HG03439 (cell line): ENCODE measurements around the gene DNAH14.
"Not testable (repeated sequence)": the region's sequence is repeated elsewhere in the genome, so short reads cannot be mapped to it uniquely, and the experiment has no call there.

Source experiments
- ATAC-seq: cut with Tn5 transposase; IDR thresholded peaks from one replicate; pipeline ENCODE4 v1.9.1; 2021; ENCODE audit warnings: mild to moderate bottlenecking, moderate library complexity; ENCODE audit not compliant: unreplicated experiment

Gene DNAH14

DNA sequence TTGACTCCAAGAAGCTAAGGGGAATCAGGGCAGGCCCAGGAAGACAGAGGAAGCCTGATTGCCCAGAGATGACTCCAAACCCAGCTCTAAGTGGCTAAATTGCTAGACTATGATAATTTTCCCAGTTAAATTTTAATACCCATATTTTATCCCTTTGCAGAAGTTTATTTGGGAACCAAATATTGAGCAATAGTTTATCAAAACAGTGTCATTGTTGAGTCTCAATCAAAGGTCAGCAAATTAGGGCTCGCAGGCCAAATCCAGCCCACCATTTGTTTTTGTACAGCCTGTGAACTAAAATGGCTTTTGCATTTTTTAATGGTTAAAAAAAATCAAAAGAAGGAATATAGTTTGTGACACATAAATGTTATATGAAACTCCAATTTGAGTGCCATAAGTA, 451.2 kb downstream of the DNAH14 start:
- no peak for ATAC-seq

DNA sequence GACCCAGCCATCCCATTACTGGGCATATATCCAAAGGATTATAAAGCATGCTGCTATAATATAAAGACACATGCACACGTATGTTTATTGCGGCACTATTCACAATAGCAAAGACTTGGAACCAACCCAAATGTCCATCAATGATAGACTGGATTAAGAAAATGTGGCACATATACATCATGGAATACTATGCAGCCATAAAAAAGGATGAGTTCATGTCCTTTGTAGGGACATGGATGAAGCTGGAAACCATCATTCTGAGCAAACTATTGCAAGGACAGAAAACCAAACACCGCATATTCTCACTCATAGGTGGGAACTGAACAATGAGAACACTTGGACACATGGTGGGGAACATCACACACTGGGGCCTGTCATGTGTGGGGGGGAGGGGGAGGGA, 457.4 kb downstream of the DNAH14 start:
- ATAC-seq, result not testable (repeated sequence)

DNA sequence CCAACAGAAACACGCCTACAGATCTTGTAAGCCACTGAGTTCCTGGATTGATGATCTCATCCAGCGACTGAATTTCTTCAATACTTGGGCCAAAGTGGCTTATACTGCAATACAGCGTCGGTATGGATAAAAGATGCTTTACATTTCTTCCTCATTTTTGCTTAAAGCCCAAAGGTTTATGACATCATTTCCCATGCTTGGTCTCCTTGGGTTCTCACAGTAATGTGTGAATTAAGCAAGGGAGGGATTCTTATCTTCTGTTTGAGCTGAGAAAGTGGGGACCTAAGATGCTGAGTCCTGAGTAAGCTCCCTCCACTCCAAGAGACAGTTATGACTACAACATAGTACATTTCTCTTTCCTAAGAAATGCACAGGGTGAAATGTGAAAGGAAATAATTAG, 458.9 kb downstream of the DNAH14 start:
- ATAC-seq, result no peak

DNA sequence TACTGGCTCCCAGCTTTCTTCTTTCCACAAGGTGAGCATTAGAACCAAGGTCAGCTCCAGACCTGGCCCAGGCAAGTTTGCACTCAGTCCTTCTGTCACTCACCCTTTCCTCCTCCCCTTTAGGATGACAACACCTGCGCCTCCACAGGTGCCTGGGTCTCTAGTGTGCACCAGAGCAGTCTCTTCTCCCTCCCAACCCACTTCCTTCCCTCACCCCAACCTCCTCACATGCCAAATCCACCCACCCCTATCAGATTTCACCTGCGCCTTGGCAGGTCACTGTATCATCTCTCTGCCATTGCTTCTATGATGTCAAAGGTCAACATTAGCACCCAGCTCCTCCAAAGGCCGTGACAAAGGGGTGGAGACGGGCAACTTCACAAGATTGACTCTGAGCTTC, 460.4 kb downstream of the DNAH14 start:
- no peak for ATAC-seq

- no peak for ATAC-seq
Observed at GRCh38 chr1:225396357-225396756, 466.9 kb downstream of the DNAH14 start.

DNA sequence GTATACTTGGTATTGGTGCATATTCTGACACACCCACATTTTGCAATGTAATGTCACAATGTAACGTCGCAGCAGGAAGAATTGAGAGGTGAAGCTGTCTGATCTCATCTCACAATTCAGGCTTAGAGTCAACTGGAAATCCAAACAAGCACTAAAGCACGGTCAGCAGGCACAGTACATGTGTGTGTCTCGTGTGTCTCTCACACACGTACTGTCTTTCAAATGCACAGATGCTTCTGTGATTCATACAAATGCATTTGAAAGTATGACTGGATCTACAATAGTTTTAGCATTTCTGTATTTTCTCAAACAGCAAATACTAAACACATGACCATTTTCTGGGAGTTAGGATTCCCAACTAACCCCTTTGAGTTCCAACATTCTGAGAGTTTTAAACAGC, 471.5 kb downstream of the DNAH14 start:
- ATAC-seq, result no peak

DNA sequence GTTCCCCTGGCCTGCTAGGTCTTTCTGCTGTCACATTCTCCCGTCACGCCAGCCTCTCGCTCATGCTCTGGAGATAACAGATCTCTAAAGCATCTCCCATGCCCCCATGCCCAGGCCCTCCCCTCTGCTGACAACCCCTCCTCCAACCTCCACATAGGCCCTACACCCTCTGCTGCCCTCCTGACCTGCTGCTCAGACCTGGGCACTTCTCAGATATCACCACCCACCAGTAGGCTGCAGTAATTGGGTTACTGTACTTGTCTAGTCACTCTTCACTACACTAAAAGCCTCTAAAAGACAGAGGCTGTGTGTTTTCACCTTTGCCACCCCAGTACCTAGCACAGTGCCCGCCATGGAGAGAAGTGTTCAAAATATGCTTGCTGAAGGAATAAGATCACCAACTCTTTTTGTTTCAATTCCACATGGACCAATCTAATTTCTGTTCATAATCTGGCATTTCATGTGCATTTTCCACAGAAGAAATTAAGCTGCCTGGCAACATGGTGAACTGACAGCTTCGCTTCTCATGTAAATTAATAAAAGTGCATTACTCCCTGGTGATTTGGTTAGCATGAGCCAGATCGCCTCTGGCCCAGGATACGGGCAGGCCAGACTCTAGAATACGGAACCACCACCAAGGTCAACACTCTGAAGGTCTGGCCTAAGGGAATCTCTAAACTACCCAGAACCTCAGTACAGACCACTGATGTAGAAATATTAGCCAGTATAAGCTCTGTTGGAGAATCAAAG, 477.7 kb downstream of the DNAH14 start:
- ATAC-seq, result no peak

DNA sequence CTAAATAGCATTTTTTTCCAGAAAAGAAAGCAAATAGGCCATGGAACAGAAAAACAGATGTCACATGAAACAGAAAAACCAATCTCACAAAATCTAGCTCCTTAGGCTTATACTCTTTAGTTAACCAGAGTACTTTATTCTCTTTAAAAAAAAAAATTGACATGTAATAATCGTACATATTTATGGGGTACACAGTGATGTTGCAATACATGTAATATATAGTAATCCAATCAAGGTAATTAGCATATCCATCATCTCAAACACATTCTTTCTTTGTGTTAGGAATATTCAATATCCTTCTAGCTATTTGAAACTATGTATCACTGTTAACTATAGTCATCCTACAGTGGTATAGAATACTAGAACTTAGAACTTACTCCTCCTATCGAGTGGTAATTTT, 478.3 kb downstream of the DNAH14 start:
- ATAC-seq, result no peak

- ATAC-seq, result no peak
Observed at GRCh38 chr1:225408249-225408648, 478.8 kb downstream of the DNAH14 start.

GRCh38 chr1:225409051-225409450, 479.6 kb downstream of the DNAH14 start:
- no peak for ATAC-seq

DNA sequence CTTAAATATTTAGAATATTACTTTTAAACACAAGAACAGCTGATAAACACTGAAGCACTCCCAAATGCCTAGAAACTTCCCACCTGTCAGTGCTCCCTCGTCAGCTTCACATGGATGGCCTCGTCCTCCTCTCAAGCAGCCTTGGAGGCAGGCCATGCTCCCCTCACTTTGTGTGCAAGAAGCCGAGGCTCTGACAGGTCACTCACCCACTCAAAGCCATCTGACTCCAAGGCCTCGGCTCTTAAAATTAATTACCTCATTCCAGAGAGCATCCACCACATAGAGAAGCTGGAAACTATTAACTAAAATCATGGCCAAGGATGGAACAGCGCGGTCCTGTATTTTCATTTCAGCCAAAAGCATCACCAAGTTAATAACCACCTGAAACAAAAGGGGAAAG, 480.6 kb downstream of the DNAH14 start:
- no peak for ATAC-seq

DNA sequence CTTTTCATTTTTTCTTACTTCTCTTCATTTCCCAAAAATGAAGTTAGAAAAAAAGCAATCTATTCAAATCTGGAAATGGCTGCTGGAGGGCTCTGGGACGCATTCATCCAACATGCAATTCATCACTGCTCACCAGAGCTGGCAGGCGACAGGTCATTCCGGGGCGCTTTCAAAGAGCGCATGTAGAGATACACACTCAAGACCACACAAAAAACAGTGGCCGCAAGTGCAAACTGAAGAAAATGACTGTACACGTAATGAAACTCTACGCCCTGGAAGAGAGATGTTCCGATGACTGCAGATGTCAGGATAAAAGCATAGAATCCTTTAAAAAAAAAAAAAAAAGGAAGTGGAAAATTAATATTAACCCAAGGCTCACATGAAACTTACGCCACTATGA, 482.8 kb downstream of the DNAH14 start:
- ATAC-seq, result no peak

GRCh38 chr1:225412803-225413351, 483.4 kb downstream of the DNAH14 start:
- ATAC-seq, result no peak

DNA sequence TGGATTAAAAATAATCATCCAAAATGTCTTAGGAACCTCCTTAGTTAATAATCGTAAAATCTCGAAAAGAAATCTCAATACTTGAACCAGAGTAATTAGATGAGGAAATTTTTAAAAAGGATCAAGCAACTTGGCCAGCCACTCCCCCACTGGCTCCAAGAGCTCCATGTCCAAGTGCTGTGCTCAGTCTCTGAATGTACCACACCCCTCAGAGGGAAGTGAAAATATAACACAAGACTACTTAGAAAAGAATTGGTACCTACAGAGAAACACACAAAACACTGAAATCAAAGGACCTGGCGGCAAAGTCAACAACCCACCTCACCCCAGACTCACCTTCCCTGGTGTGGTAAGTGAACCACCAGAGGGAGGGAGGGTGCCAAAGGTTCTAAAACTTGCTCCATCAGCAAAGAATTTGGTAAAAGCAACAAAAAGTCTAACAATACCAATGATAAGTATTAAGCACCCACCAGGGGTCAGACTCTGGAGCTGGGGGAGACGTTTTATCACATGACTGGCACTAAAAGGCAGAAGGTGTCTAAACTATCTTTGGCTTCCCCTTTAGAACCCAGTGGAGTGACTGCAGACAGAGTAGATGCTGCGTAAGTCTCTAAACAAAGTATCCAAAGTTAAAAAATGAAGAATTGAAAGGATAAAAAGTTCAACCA, 484.4 kb downstream of the DNAH14 start:
- no peak for ATAC-seq

GRCh38 chr1:225415307-225415706, 485.8 kb downstream of the DNAH14 start:
- ATAC-seq, result no peak

DNA sequence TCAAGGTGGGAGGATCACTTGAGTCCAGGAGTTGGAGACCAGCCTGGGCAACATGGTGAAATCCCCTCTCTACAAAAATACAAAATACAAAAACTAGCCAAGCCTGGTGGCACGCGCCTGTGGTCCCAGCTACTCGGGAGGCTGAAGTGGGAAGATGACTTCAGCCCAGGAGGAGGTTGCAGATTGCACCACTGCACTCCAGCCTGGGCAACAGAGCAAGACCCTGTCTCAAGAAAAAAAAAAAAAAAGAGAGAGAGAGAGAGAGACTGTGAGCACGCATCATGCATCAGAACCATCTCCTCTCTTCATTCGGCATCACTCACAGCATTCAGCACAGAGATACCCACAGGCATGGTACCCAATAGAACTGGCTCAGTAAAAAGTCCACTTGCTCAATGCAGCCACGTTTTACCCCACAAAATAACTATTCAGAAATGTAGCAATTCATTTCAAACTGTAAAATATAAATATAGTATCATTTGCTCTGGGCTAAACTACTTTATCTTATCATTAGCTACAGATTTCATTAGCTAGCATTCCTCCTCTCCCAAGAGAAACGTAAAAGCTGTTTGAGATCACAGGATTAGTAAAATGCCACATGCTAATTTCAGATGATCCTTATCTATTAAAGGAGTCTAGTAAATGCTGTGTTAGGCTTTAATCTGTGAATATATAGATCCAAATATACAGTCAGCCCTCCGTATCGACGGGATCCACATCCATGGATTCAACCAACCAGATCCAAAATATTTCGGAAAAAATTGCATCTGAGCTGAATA, 486.7 kb downstream of the DNAH14 start:
- ATAC-seq, result no peak

GRCh38 chr1:225418059-225418458, 488.6 kb downstream of the DNAH14 start:
- no peak for ATAC-seq

DNA sequence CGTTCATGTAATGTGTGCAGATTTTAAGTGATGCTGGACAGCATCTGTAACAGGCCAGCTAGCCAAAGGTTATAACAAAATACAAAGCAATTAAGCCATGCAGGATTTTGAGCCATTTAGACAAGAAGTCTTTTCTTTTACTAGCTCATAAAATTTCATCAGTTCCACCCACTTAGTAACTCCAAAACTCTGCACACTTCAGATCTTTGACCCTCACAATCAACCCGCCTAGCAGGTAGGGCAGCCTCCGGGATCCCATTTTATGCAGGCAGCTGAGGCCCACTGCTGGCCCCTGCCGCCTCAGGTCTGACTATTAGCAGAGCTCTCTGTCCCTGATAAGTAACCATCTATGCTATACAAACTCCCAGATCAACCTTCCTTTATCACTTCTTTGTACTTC, 489.1 kb downstream of the DNAH14 start:
- ATAC-seq, result no peak

DNA sequence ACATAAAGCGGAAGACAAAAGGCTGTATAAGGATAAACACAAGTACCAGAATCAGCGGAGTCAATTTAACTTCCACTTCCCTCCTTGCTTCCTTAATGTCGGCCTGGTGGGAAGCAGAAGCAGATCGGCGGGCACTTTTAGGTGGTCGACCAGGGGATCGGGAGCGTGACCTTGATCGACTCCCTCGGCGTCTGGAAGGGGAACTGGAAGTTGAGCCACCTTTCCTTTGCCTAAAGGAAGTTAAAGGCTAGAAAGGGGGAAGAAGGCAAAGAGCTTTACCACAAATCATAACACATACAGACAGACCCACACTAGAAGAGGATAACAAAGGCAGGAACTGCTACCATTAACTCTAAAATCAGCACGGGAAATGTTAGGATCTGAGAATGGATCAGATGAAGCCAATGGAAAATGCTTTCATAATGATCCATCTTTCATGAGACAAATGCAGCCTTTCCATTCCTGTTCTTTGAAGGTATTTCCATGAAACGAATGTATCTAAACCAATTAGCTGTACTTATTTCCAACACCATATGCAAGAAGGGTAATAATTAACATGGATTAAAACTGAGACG, 492.6 kb downstream of the DNAH14 start:
- ATAC-seq, result no peak

DNA sequence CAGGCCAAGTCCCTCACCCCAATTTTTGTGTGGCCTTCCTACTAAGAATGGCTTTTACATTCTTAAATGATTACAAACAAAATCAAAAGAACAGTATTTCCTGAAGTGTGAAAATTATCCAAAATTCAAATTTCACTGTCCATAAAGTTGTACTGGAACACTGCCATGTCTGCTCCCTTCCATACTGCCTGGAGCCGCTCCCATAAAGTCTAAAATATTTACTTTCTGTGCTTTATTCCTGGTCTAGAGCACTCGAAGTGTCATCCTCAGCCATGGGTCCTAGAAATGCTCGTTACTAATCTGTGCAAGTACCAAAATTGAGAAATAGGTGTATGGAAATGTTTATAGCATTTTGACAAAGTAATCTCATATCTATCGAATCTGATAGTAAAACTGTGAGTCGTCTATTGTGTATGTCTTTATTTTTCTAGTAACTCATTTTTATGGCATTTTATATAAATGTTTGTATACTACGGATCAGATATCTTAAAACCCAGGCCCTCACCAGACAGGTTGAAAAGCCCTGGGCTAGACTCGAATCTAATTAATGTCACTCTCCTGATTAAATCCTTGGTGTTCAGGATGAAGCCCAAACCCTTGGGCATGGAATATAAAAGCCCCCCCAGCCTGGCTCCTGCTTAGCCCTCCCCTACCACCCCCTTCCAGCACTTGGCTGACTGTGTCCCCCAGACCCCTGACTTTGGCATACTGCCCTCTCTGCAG, 493.5 kb downstream of the DNAH14 start:
- no peak for ATAC-seq

- ATAC-seq, result no peak
Observed at GRCh38 chr1:225423518-225423855, 494.0 kb downstream of the DNAH14 start.
